Mesenchymal stem cell (in vitro differentiated cells and primary cell): Measurements from ENCODE around the gene SMIM35.

Experiments used
- DNase-seq: peaks from one replicate; pipeline ENCODE4 v3.0.0-alpha.2; 2013
- H2AFZ ChIP-seq: one replicate; pipeline ENCODE4 v1.6.1; 2013; ENCODE audit warnings: low read depth, mild to moderate bottlenecking, control low read depth, inconsistent platforms, low read length, moderate library complexity
- H2AK5ac ChIP-seq: 2 replicates; pipeline ENCODE4 v1.6.1; 2013; ENCODE audit warnings: low read length, moderate library complexity, mild to moderate bottlenecking, inconsistent platforms; ENCODE audit not compliant: severe bottlenecking
- H2BK120ac ChIP-seq: one replicate; pipeline ENCODE4 v1.6.1; 2013; ENCODE audit warnings: low read depth, mild to moderate bottlenecking, inconsistent platforms, low read length, moderate library complexity
- H2BK12ac ChIP-seq, 2 experiments: one replicate each; pipeline ENCODE4 v1.6.1; 2013; ENCODE audit warnings: inconsistent platforms in 2 of 2, low read length in 2 of 2, mild to moderate bottlenecking in 2 of 2, moderate library complexity in 2 of 2, control low read depth in 1 of 2
- H2BK15ac ChIP-seq: one replicate; pipeline ENCODE4 v1.6.1; 2013; ENCODE audit warnings: mild to moderate bottlenecking, low read depth, inconsistent platforms; ENCODE audit not compliant: poor library complexity, severe bottlenecking
- H2BK5ac ChIP-seq: 2 replicates; pipeline ENCODE4 v1.6.1; 2013; ENCODE audit warnings: low read depth, mild to moderate bottlenecking, low read length, control low read depth, inconsistent platforms; ENCODE audit not compliant: poor library complexity, severe bottlenecking
- H3K14ac ChIP-seq, 2 experiments: one replicate each; pipeline ENCODE4 v1.6.1; 2013; ENCODE audit warnings: inconsistent platforms in 2 of 2, low read length in 2 of 2, control low read depth in 1 of 2, mild to moderate bottlenecking in 1 of 2, moderate library complexity in 1 of 2
- H3K18ac ChIP-seq, 2 experiments: one replicate each; pipeline ENCODE4 v1.6.1; 2013; ENCODE audit warnings: inconsistent platforms in 2 of 2, low read length in 2 of 2, control low read depth in 1 of 2, low read depth in 1 of 2, mild to moderate bottlenecking in 1 of 2
- H3K23ac ChIP-seq, 2 experiments: one replicate each; pipeline ENCODE4 v1.6.1; 2013; ENCODE audit warnings: inconsistent platforms in 2 of 2, low read length in 2 of 2, mild to moderate bottlenecking in 2 of 2, moderate library complexity in 2 of 2, control low read depth in 1 of 2
- H3K27ac ChIP-seq: 2 replicates; pipeline ENCODE4 v1.5.1; 2013; ENCODE audit warnings: mild to moderate bottlenecking, moderate library complexity, low read length, control low read depth, inconsistent platforms; ENCODE audit not compliant: poor library complexity, severe bottlenecking
- H3K27me3 ChIP-seq, 2 experiments: 2 replicates each; pipeline versions ENCODE4 v1.6.1 to v1.7.0; 2013; ENCODE audit warnings: low read length in 2 of 2, mild to moderate bottlenecking in 2 of 2, moderate library complexity in 2 of 2, control low read depth in 1 of 2, inconsistent platforms in 1 of 2; ENCODE audit not compliant: control insufficient read depth in 1 of 2, insufficient read depth in 1 of 2
- H3K36me3 ChIP-seq, 2 experiments: 2 replicates each; pipeline versions ENCODE4 v1.6.1 to v1.7.0; 2013; ENCODE audit warnings: low read length in 2 of 2, control low read depth in 1 of 2, inconsistent platforms in 1 of 2, low read depth in 1 of 2, mild to moderate bottlenecking in 1 of 2; ENCODE audit not compliant: insufficient read depth in 2 of 2, control insufficient read depth in 1 of 2
- H3K4ac ChIP-seq, 2 experiments: one replicate each; pipeline ENCODE4 v1.6.1; 2013; ENCODE audit warnings: inconsistent platforms in 2 of 2, low read length in 2 of 2, mild to moderate bottlenecking in 2 of 2, moderate library complexity in 2 of 2, control low read depth in 1 of 2, low read depth in 1 of 2
- H3K4me1 ChIP-seq: 2 replicates; pipeline ENCODE4 v1.6.1; 2013; ENCODE audit warnings: low read depth, low read length, control low read depth; ENCODE audit not compliant: control insufficient read depth, insufficient read depth
- H3K4me2 ChIP-seq: 2 replicates; pipeline ENCODE4 v1.6.1; 2013; ENCODE audit warnings: low read length, mild to moderate bottlenecking, inconsistent platforms; ENCODE audit not compliant: poor library complexity, severe bottlenecking
- H3K4me3 ChIP-seq, 2 experiments: 2 replicates each; pipeline versions ENCODE4 v1.5.1 to v1.7.0; 2013; ENCODE audit warnings: low read length in 2 of 2, mild to moderate bottlenecking in 2 of 2, control low read depth in 1 of 2, low read depth in 1 of 2; ENCODE audit not compliant: insufficient read depth in 1 of 2
- H3K79me1 ChIP-seq: replicated peaks from 2 replicates; pipeline ENCODE4 v1.6.1; 2013; ENCODE audit warnings: mild to moderate bottlenecking, control low read depth, low read length, inconsistent platforms; ENCODE audit not compliant: poor library complexity, severe bottlenecking
- H3K9ac ChIP-seq: 2 replicates; pipeline ENCODE4 v1.7.0; 2013; ENCODE audit warnings: mild to moderate bottlenecking, low read length, moderate library complexity
- H3K9me3 ChIP-seq: 2 replicates; pipeline ENCODE4 v1.7.0; 2013; ENCODE audit warnings: mild to moderate bottlenecking, low read length; ENCODE audit not compliant: control insufficient read depth
- H4K8ac ChIP-seq: one replicate; pipeline ENCODE4 v1.6.1; 2013; ENCODE audit warnings: inconsistent platforms, mild to moderate bottlenecking, low read length, moderate library complexity
- H4K91ac ChIP-seq: one replicate; pipeline ENCODE4 v1.6.1; 2013; ENCODE audit warnings: mild to moderate bottlenecking, low read length, inconsistent platforms
- WGBS: methylation state at CpG from one replicate; pipeline ENCODE4 v1.1.7; 2013; ENCODE audit warnings: mixed read lengths; 5-methylcytosine and 5-hydroxymethylcytosine counted together

The SMIM35 gene

GRCh38 chr11:118018401-118018800 is 68.4 kb downstream of the SMIM35 start:
- Histone ChIP-seq H3K27ac (no peak overlapping the region), H2BK5ac (no peak overlapping the region), H3K79me1 (no peaks in the 10 kb centered on the region), H3K27me3 (peaks cover 29 to 45% of the 10 kb centered on the region in 2 experiments), H3K4ac (no peak overlapping the region), H2AFZ (no peak overlapping the region), H3K4me2 (no peak overlapping the region), H2BK120ac (no peak overlapping the region), H2AK5ac (no peak overlapping the region), H2BK15ac (no peak overlapping the region), H3K9me3 (peaks cover 10% of the 10 kb centered on the region), H4K8ac (no peak overlapping the region), H3K4me3 (no peak overlapping the region), H3K18ac (no peak overlapping the region), H3K23ac (no peak overlapping the region), H3K36me3 (no peaks in the 10 kb centered on the region), H2BK12ac (no peak overlapping the region), H3K14ac (no peak overlapping the region), H4K91ac (no peak overlapping the region), H3K9ac (no peak overlapping the region), H3K4me1 (peaks cover 3% of the 10 kb centered on the region)
- DNase-seq, result no peak
- WGBS, result 76% methylated on average over 2 of the region's 2 CpGs

- H4K8ac ChIP-seq, result no peak overlapping the region
- no peaks in the 10 kb centered on the region for H3K36me3 ChIP-seq
- H3K9ac ChIP-seq, result no peak overlapping the region
- H3K79me1 ChIP-seq, result no peaks in the 10 kb centered on the region
- WGBS, result 56% methylated on average over 4 of the region's 4 CpGs
- H3K9me3 ChIP-seq, result peaks cover 10% of the 10 kb centered on the region
- H3K4me3 ChIP-seq, result no peak overlapping the region
- H3K23ac ChIP-seq, result no peak overlapping the region
- H3K14ac ChIP-seq, result no peak overlapping the region
- no peak overlapping the region for H2BK120ac ChIP-seq
- H2AK5ac ChIP-seq, result no peak overlapping the region
- H3K27me3 ChIP-seq, result peaks cover 30 to 50% of the 10 kb centered on the region in 2 experiments
- no peak overlapping the region for H3K4ac ChIP-seq
- H2AFZ ChIP-seq, result no peak overlapping the region
- H3K27ac ChIP-seq, result no peak overlapping the region
- H2BK15ac ChIP-seq, result no peak overlapping the region
- no peak for DNase-seq
- no peak overlapping the region for H3K18ac ChIP-seq
- no peak overlapping the region for H2BK12ac ChIP-seq
- H3K4me1 ChIP-seq, result peaks cover 3% of the 10 kb centered on the region
- H3K4me2 ChIP-seq, result no peak overlapping the region
- H2BK5ac ChIP-seq, result no peak overlapping the region
- H4K91ac ChIP-seq, result no peak overlapping the region
These were observed 69.0 kb downstream of the SMIM35 start for GRCh38 chr11:118017631-118018315.

DNA sequence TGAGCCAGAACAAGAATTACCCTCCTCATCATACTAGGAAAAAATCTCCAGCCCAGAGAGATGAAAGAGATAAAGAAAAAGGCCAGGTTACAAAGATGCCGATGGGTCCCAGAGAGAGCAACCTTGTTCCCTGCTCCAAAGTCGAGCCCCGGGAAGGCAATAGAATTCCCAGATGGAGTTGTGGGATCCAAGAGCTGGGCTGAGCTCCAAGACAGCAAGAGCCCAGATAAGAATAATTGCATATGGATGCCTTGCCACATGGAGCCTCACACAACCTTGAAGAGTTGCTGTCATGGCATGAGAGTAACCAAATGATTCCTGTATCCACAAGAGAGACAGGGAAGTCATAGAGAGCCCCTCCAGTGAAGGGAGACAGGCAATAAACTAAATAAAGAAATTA is 69.7 kb downstream of the SMIM35 start:
- H2BK15ac ChIP-seq, result no peak overlapping the region
- no peak overlapping the region for H4K91ac ChIP-seq
- no peak overlapping the region for H3K9ac ChIP-seq
- no peak overlapping the region for H2BK120ac ChIP-seq
- H2AK5ac ChIP-seq, result no peak overlapping the region
- H2BK5ac ChIP-seq, result no peak overlapping the region
- no peak overlapping the region for H3K4me3 ChIP-seq
- H3K4me2 ChIP-seq, result no peak overlapping the region
- no peaks in the 10 kb centered on the region for H3K36me3 ChIP-seq
- DNase-seq, result no peak
- H3K79me1 ChIP-seq, result no peaks in the 10 kb centered on the region
- peaks cover 10% of the 10 kb centered on the region for H3K9me3 ChIP-seq
- H3K23ac ChIP-seq, result no peak overlapping the region
- H2AFZ ChIP-seq, result no peak overlapping the region
- no peak overlapping the region for H3K18ac ChIP-seq
- no peak overlapping the region for H3K27ac ChIP-seq
- no peak overlapping the region for H2BK12ac ChIP-seq
- peaks cover 6% of the 10 kb centered on the region for H3K4me1 ChIP-seq
- WGBS, result 76% methylated on average over 3 of the region's 3 CpGs
- H3K14ac ChIP-seq, result no peak overlapping the region
- no peak overlapping the region for H3K4ac ChIP-seq
- H4K8ac ChIP-seq, result no peak overlapping the region
- peaks cover 30 to 50% of the 10 kb centered on the region in 2 experiments for H3K27me3 ChIP-seq

- Histone ChIP-seq H3K4me3 (no peak overlapping the region), H2BK5ac (no peak overlapping the region), H3K36me3 (no peaks in the 10 kb centered on the region), H3K9me3 (peaks cover 10% of the 10 kb centered on the region), H3K9ac (no peak overlapping the region), H3K79me1 (no peaks in the 10 kb centered on the region), H3K4me1 (peaks cover 7% of the 10 kb centered on the region), H3K23ac (no peak overlapping the region), H2BK120ac (no peak overlapping the region), H3K27ac (no peak overlapping the region), H2BK15ac (no peak overlapping the region), H3K18ac (no peak overlapping the region), H2AK5ac (no peak overlapping the region), H4K8ac (no peak overlapping the region), H3K4me2 (no peak overlapping the region), H3K4ac (no peak overlapping the region), H4K91ac (no peak overlapping the region), H3K14ac (no peak overlapping the region), H3K27me3 (peaks cover 30 to 59% of the 10 kb centered on the region in 2 experiments), H2BK12ac (no peak overlapping the region), H2AFZ (no peak overlapping the region)
- no peak for DNase-seq
- WGBS, result 83% methylated on average over 3 of the region's 4 CpGs
These were observed 70.7 kb downstream of the SMIM35 start for GRCh38 chr11:118016104-118016503.
